SK-N-SH treated with all-trans-retinoic acid at 6 μM for 48 hours (cell line): ENCODE measurements around the gene CSTF3.

Experiments
- ATAC-seq: fragments of 200-7000 bp; cut with Tn5 transposase; 3 replicates; pipeline ENCODE4 v1.9.1; 2020; ENCODE audit warnings: mild to moderate bottlenecking, moderate library complexity
- ARNTL ChIP-seq: fragments of 450-650 bp; formaldehyde crosslinking; IDR thresholded peaks from 2 replicates; pipeline ENCODE4 v1.5.0; 2020; ENCODE audit warnings: low read depth, mild to moderate bottlenecking, moderate library complexity, borderline replicate concordance
- CREB5 ChIP-seq: fragments of 250-450 bp; sonication (Bioruptor Pico); IDR thresholded peaks from 2 replicates; pipeline ENCODE4 v1.5.1; 2020; ENCODE audit warnings: low read depth, mild to moderate bottlenecking, moderate library complexity
- CSDC2 ChIP-seq: fragments of 250-450 bp; sonication (Bioruptor Pico); IDR thresholded peaks from 2 replicates; pipeline ENCODE4 v1.5.0; 2020; ENCODE audit warnings: mild to moderate bottlenecking, moderate library complexity
- CSRNP3 ChIP-seq: fragments of 250-450 bp; sonication (Bioruptor Pico); IDR thresholded peaks from 2 replicates; pipeline ENCODE4 v1.5.1; 2021; ENCODE audit warnings: mild to moderate bottlenecking, moderate library complexity
- ESRRG ChIP-seq: fragments of 250-450 bp; sonication (Bioruptor Pico); IDR thresholded peaks from 2 replicates; pipeline ENCODE4 v1.6.1; 2021; ENCODE audit warnings: mild to moderate bottlenecking
- OSR1 ChIP-seq: fragments of 250-450 bp; sonication (Bioruptor Pico); IDR thresholded peaks from 2 replicates; pipeline ENCODE4 v1.8.0; 2022; ENCODE audit warnings: moderate library complexity, mild to moderate bottlenecking, inconsistent platforms
- PATZ1 ChIP-seq: fragments of 250-450 bp; sonication (Bioruptor Pico); IDR thresholded peaks from 2 replicates; pipeline ENCODE4 v1.8.0; 2020; ENCODE audit warnings: mild to moderate bottlenecking, moderate library complexity, borderline replicate concordance
- POU6F1 ChIP-seq: fragments of 250-450 bp; sonication (Bioruptor Pico); IDR thresholded peaks from 2 replicates; pipeline ENCODE4 v1.8.0; 2021; ENCODE audit warnings: low read depth, mild to moderate bottlenecking, moderate library complexity, borderline replicate concordance
- PPARA ChIP-seq: fragments of 250-450 bp; sonication (Bioruptor Pico); IDR thresholded peaks from 2 replicates; pipeline ENCODE4 v1.5.0; 2020; ENCODE audit warnings: mild to moderate bottlenecking, borderline replicate concordance
- RARB ChIP-seq: fragments of 250-450 bp; sonication (Bioruptor Pico); IDR thresholded peaks from 2 replicates; pipeline ENCODE4 v1.8.0; 2021; ENCODE audit warnings: mild to moderate bottlenecking, moderate library complexity
- SNAI2 ChIP-seq: fragments of 250-450 bp; sonication (Bioruptor Pico); IDR thresholded peaks from 2 replicates; pipeline ENCODE4 v1.5.0; 2020; ENCODE audit warnings: mild to moderate bottlenecking, moderate library complexity
- TCF4 ChIP-seq: fragments of 250-450 bp; sonication (Bioruptor Pico); IDR thresholded peaks from 2 replicates; pipeline ENCODE4 v1.8.0; 2021; ENCODE audit warnings: mild to moderate bottlenecking, moderate library complexity, borderline replicate concordance
- TOX ChIP-seq: fragments of 250-450 bp; sonication (Bioruptor Pico); IDR thresholded peaks from 2 replicates; pipeline ENCODE4 v1.8.0; 2021; ENCODE audit warnings: mild to moderate bottlenecking, moderate library complexity, borderline replicate concordance
- TSHZ2 ChIP-seq: fragments of 250-450 bp; sonication (Bioruptor Pico); IDR thresholded peaks from 2 replicates; pipeline ENCODE4 v1.5.0; 2020; ENCODE audit warnings: mild to moderate bottlenecking, moderate library complexity
- ZC3H10 ChIP-seq: fragments of 250-450 bp; sonication (Bioruptor Pico); IDR thresholded peaks from 2 replicates; pipeline ENCODE4 v1.5.1; 2021; ENCODE audit warnings: mild to moderate bottlenecking, moderate library complexity
- ZFP3 ChIP-seq: fragments of 250-450 bp; sonication (Bioruptor Pico); IDR thresholded peaks from 2 replicates; pipeline ENCODE4 v1.5.0; 2020; ENCODE audit warnings: mild to moderate bottlenecking, moderate library complexity
- ZNF565 ChIP-seq: fragments of 450-650 bp; formaldehyde crosslinking; conservative IDR thresholded peaks from 2 replicates; pipeline ENCODE4 v1.5.0; 2020; ENCODE audit warnings: low read depth, mild to moderate bottlenecking, moderate library complexity
- ZNF70 ChIP-seq: fragments of 450-650 bp; formaldehyde crosslinking; IDR thresholded peaks from 2 replicates; pipeline ENCODE4 v1.5.0; 2020; ENCODE audit warnings: mild to moderate bottlenecking, moderate library complexity

The CSTF3 gene

GRCh38 chr11:33064033-33064825 is 97.1 kb downstream of the CSTF3 start:
- no peak for TF ChIP-seq ZFP3 (CRISPR knock-in tag)
- TF ChIP-seq CSDC2 (CRISPR knock-in tag): no peak
- TF ChIP-seq POU6F1 (CRISPR knock-in tag): no peak
- TF ChIP-seq ZC3H10: no peak
- no peak for TF ChIP-seq ARNTL (CRISPR knock-in tag)
- no peak for TF ChIP-seq CREB5 (CRISPR knock-in tag)
- TF ChIP-seq ZNF70 (CRISPR knock-in tag): no peak
- TF ChIP-seq TCF4 (CRISPR knock-in tag): no peak
- TF ChIP-seq ZNF565 (CRISPR knock-in tag): no peak
- no peak for TF ChIP-seq TOX (CRISPR knock-in tag)
- TF ChIP-seq PPARA (CRISPR knock-in tag): no peak
- TF ChIP-seq RARB (CRISPR knock-in tag): no peak
- no peak for TF ChIP-seq PATZ1
- TF ChIP-seq CSRNP3 (CRISPR knock-in tag): no peak
- no peak for TF ChIP-seq SNAI2 (CRISPR knock-in tag)
- TF ChIP-seq ESRRG (CRISPR knock-in tag): no peak
- no peak for TF ChIP-seq OSR1 (CRISPR knock-in tag)
- ATAC-seq: no peak

- no peak for TF ChIP-seq RARB (CRISPR knock-in tag)
- no peak for TF ChIP-seq ZFP3 (CRISPR knock-in tag)
- no peak for TF ChIP-seq PATZ1
- no peak for TF ChIP-seq ZC3H10
- ATAC-seq: peak; percentile 28
These were observed 97.9 kb downstream of the CSTF3 start for GRCh38 chr11:33063326-33063881.

GRCh38 chr11:33062137-33062536 is 99.1 kb downstream of the CSTF3 start:
- TF ChIP-seq CSRNP3 (CRISPR knock-in tag) (0 out of 2 replicates have a peak, but pooled peaks have one; percentile 45), TSHZ2 (CRISPR knock-in tag) (no peak), POU6F1 (CRISPR knock-in tag) (no peak), RARB (CRISPR knock-in tag) (no peak)
- ATAC-seq: peak; percentile 72
